HepG2 (cell line): ENCODE results near the gene OTUD6A. TPM values are rescaled to one million over a fixed set of nuclear protein-coding genes. Genes with fewer than 3 reads are reported as not detected.
A peak's percentile ranks its signal among the peaks of the same experiment; 100 is the strongest.

Experiments used
- ATAC-seq: fragments of 200-7000 bp; cut with Tn5 transposase; 3 replicates; pipeline ENCODE4 v1.9.1; 2020; ENCODE audit warnings: mild to moderate bottlenecking, moderate library complexity
- BruUV-seq: library from RNA; stranded (reverse); fragments of 400-500 nt; replicated peaks from 2 replicates; lab custom pipeline; 2021; lab: Mats Ljungman, UMichigan
- CTCF ChIA-PET: fragments of 300-600 bp; formaldehyde crosslinking; extraction: SDS; loops from one replicate; lab custom pipeline; 2021; ENCODE audit warnings: low total read pairs, inconsistent platforms, low intra/inter-chr PET ratio; lab: Yijun Ruan, JAX
- POLR2A ChIA-PET: fragments of 350-600 bp; sonication (Branson Sonifier 250); formaldehyde crosslinking; loops from one replicate; lab custom pipeline; 2020; ENCODE audit warnings: antibody characterized with exemption, inconsistent platforms; lab: Yijun Ruan, JAX
- DNase-seq: peaks from one replicate; pipeline ENCODE4 v3.0.0-alpha.2; 2015; ENCODE audit warnings: low spot score
- FAIRE-seq: peaks from 3 replicates; lab custom pipeline; 2011; peaks lifted over from hg19 to GRCh38; lab: Jason Lieb, UNC
- H2AFZ ChIP-seq: one replicate; pipeline ENCODE4 v1.6.1; 2011; ENCODE audit warnings: low read length, inconsistent platforms
- H3K27ac ChIP-seq: fragments of 300-600 bp; 3 replicates; pipeline ENCODE4 v1.8.0; 2011; ENCODE audit warnings: mixed run types, mild to moderate bottlenecking, mixed read lengths, low read length, inconsistent platforms; ENCODE audit not compliant: insufficient read depth; ENCODE audit errors: extremely low read length
- H3K27me3 ChIP-seq, 2 experiments: fragments of 200-600 bp in 1 of 2; 2 replicates in 1 of 2; 3 replicates in 1 of 2; pipeline versions ENCODE4 v1.6.0 to v1.8.0; 2011; ENCODE audit warnings: low read length in 2 of 2, mild to moderate bottlenecking in 2 of 2, moderate library complexity in 2 of 2, inconsistent platforms in 1 of 2; ENCODE audit not compliant: insufficient read depth in 2 of 2, control insufficient read depth in 1 of 2
- H3K36me3 ChIP-seq, 2 experiments: fragments of 200-600 bp in 1 of 2; replicated peaks in 1 of 2; 2 replicates in 1 of 2; 3 replicates in 1 of 2; pipeline versions ENCODE4 v1.5.1 to v1.8.0; 2011; ENCODE audit warnings: low read length in 2 of 2, inconsistent platforms in 1 of 2; ENCODE audit not compliant: insufficient read depth in 2 of 2, control insufficient read depth in 1 of 2
- H3K4me1 ChIP-seq: 2 replicates; pipeline ENCODE4 v1.5.1; 2012; ENCODE audit warnings: low read length, inconsistent platforms; ENCODE audit not compliant: insufficient read depth
- H3K4me2 ChIP-seq: 2 replicates; pipeline ENCODE4 v1.6.0; 2011; ENCODE audit warnings: low read depth, low read length, inconsistent platforms
- H3K4me3 ChIP-seq, 3 experiments: fragments of 200-600 bp in 1 of 3; sonication (generic), shearing (Covaris generic) in 1 of 3; replicated peaks in 1 of 3; 2 replicates each; pipeline ENCODE4 v1.5.1; 2011 to 2016; ENCODE audit warnings: low read length in 3 of 3, inconsistent platforms in 2 of 3, low read depth in 2 of 3, mild to moderate bottlenecking in 2 of 3, control low read depth in 1 of 3, mixed read lengths in 1 of 3; ENCODE audit not compliant: insufficient read depth in 1 of 3
- H3K79me2 ChIP-seq: one replicate; pipeline ENCODE4 v1.6.1; 2011; ENCODE audit warnings: low read length, inconsistent platforms; ENCODE audit not compliant: insufficient read depth
- H3K9ac ChIP-seq: 2 replicates; pipeline ENCODE4 v1.6.0; 2011; ENCODE audit warnings: mild to moderate bottlenecking, low read depth, low read length, inconsistent platforms; ENCODE audit not compliant: insufficient read depth
- H3K9me3 ChIP-seq: 2 replicates; pipeline ENCODE4 v1.5.1; 2012; ENCODE audit warnings: mild to moderate bottlenecking, low read length
- H4K20me1 ChIP-seq: 2 replicates; pipeline ENCODE4 v1.6.0; 2011; ENCODE audit warnings: inconsistent platforms, mild to moderate bottlenecking, low read length, moderate library complexity; ENCODE audit not compliant: insufficient read depth
- BCLAF1 ChIP-seq: fragments of 450-650 bp; IDR thresholded peaks from 2 replicates; pipeline ENCODE4 v1.6.1; 2017; ENCODE audit warnings: mild to moderate bottlenecking
- HCFC1 ChIP-seq: fragments of 150-350 bp; IDR thresholded peaks from 2 replicates; pipeline ENCODE4 v1.6.1; 2014; ENCODE audit warnings: low read depth, low read length
- MAFF ChIP-seq: IDR thresholded peaks from 2 replicates; pipeline ENCODE4 v1.6.1; 2011; ENCODE audit warnings: low read depth, low read length, improper control_type of control experiment
- MAFK ChIP-seq, 2 experiments: IDR thresholded peaks in 1 of 2; conservative IDR thresholded peaks in 1 of 2; 2 replicates each; pipeline ENCODE4 v1.6.1; 2011; ENCODE audit warnings: improper control_type of control experiment in 2 of 2, low read length in 2 of 2
- MLLT10 ChIP-seq: sonication (generic); formaldehyde crosslinking; IDR thresholded peaks from 2 replicates; pipeline ENCODE4 v1.4.0; 2020; ENCODE audit warnings: missing genetic modification reagents
- RBM22 ChIP-seq: fragments of 200-400 bp; formaldehyde crosslinking; optimal IDR thresholded peaks from 2 replicates; pipeline ENCODE3; 2017; ENCODE audit warnings: mild to moderate bottlenecking, low read length, moderate library complexity
- ZHX1 ChIP-seq: sonication (generic); formaldehyde crosslinking; IDR thresholded peaks from 2 replicates; pipeline ENCODE4 v1.8.1; 2022; ENCODE audit warnings: low read depth, mild to moderate bottlenecking, missing genetic modification reagents
- ZNF20 ChIP-seq: sonication (generic); formaldehyde crosslinking; IDR thresholded peaks from 2 replicates; pipeline ENCODE4 v1.4.0; 2020; ENCODE audit warnings: mild to moderate bottlenecking, moderate library complexity, missing genetic modification reagents
- ZNF460 ChIP-seq: sonication (generic); formaldehyde crosslinking; IDR thresholded peaks from 2 replicates; pipeline ENCODE4 v1.5.1; 2020; ENCODE audit warnings: missing genetic modification reagents, mild to moderate bottlenecking, borderline replicate concordance
- ZNF556 ChIP-seq: sonication (generic); formaldehyde crosslinking; IDR thresholded peaks from 2 replicates; pipeline ENCODE4 v1.4.0; 2020; ENCODE audit warnings: mild to moderate bottlenecking, missing genetic modification reagents, borderline replicate concordance
- ZNF619 ChIP-seq: sonication (generic); formaldehyde crosslinking; IDR thresholded peaks from 2 replicates; pipeline ENCODE4 v1.4.0; 2020; ENCODE audit warnings: mild to moderate bottlenecking, missing genetic modification reagents
- ZNF709 ChIP-seq: sonication (generic); formaldehyde crosslinking; IDR thresholded peaks from 2 replicates; pipeline ENCODE4 v1.5.0; 2020; ENCODE audit warnings: mild to moderate bottlenecking, missing genetic modification reagents
- WGBS: methylation state at CpG from one replicate; pipeline ENCODE4 v1.1.6; 2017; ENCODE audit warnings: low lambda C conversion rate; 5-methylcytosine and 5-hydroxymethylcytosine counted together
- in situ Hi-C: cut with HindIII; loops from 2 replicates; pipeline ENCODE4 v1.10.0; 2017; ENCODE audit warnings: low pct_unique_long_range_greater_than_20kb; ENCODE audit not compliant: extremely low pct_ligation_motif_present
- intact Hi-C: fragments of 100-400 bp; cut with micrococcal nuclease; formaldehyde crosslinking; loops from one replicate; pipeline ENCODE4 v1.10.0; 2022; ENCODE audit not compliant: unreplicated experiment
- polyA plus RNA-seq, 8 experiments: library from polyadenylated mRNA; depleted of rRNA in 3 of 8; stranded (reverse) in 7 of 8; unstranded in 1 of 8; fragments of >200 nt; fragmentation: Illumina TruSeq in 4 of 8; extraction: Trizol in 4 of 8; gene quantifications; 2 replicates each; pipeline versions ENCODE4 v1.2.1 to v1.2.3, GENCODE V29; 2011 to 2016; ENCODE audit warnings: low read depth in 4 of 8, missing spikeins in 1 of 8, mixed read lengths in 1 of 8; ENCODE audit not compliant: insufficient read depth in 1 of 8
- total RNA-seq, 5 experiments: library from RNA; depleted of rRNA; stranded (reverse); fragments of >200 nt; fragmentation: Illumina TruSeq; extraction: Trizol; gene quantifications; 2 replicates each; pipeline ENCODE4 v1.2.3, GENCODE V29; 2016; ENCODE audit warnings: low read depth in 1 of 5

OTUD6A gene
- total and polyA plus RNA-seq, 2 of the 13 experiments (the other 11 are each of a cell fraction or from before 2014, with no cell fraction given): not detected

- no peak overlapping the region for H3K4me2 ChIP-seq
- H3K79me2 ChIP-seq: no peaks in the 10 kb centered on the region
- no peak overlapping the region for H2AFZ ChIP-seq
- POLR2A ChIA-PET: no interaction called here
- FAIRE-seq: no peak
- CTCF ChIA-PET: no interaction called here
- no TSS peak for BruUV-seq
- intact Hi-C loops (no loop called here), in situ Hi-C loops (no loop called here)
- no peaks in the 10 kb centered on the region for H3K27me3 ChIP-seq
- no peak overlapping the region for H3K27ac ChIP-seq
- ATAC-seq: no peak
- no peaks in the 10 kb centered on the region for H4K20me1 ChIP-seq
- no peak overlapping the region for H3K9ac ChIP-seq
- H3K36me3 ChIP-seq: no peaks in the 10 kb centered on the region
- H3K9me3 ChIP-seq: no peaks in the 10 kb centered on the region
- TF ChIP-seq MAFK (conservative IDR thresholded peaks at IDR 0.05 in 1 of 2, IDR thresholded peaks at IDR 0.05 in 1 of 2; ENCODE audit: low read length in 2 of 2) (peak; percentile 41 to 73; a peak in 3 of 4 replicates), MAFF (peak; percentile 65), BCLAF1 (no peak)
- no peak overlapping the region for H3K4me3 ChIP-seq
- no peak for DNase-seq
- H3K4me1 ChIP-seq: no peaks in the 10 kb centered on the region
Observed at GRCh38 chrX:70046978-70047377, 15.3 kb upstream of the OTUD6A start.

GRCh38 chrX:70049406-70049805, 12.9 kb upstream of the OTUD6A start:
- no peak overlapping the region for H3K4me3 ChIP-seq
- H3K79me2 ChIP-seq: no peaks in the 10 kb centered on the region
- BruUV-seq: no TSS peak
- no peaks in the 10 kb centered on the region for H3K27me3 ChIP-seq
- ATAC-seq: no peak
- TF ChIP-seq ZNF709 (CRISPR knock-in tag): no peak
- TF ChIP-seq HCFC1: no peak
- TF ChIP-seq MLLT10 (CRISPR knock-in tag): no peak
- TF ChIP-seq ZHX1 (CRISPR knock-in tag): no peak
- no peak for TF ChIP-seq ZNF20 (CRISPR knock-in tag)
- no peak for TF ChIP-seq ZNF619 (CRISPR knock-in tag)
- TF ChIP-seq ZNF460 (CRISPR knock-in tag): no peak
- TF ChIP-seq RBM22: no peak
- no peak for TF ChIP-seq ZNF556 (CRISPR knock-in tag)
- H3K9me3 ChIP-seq: no peaks in the 10 kb centered on the region
- intact Hi-C loops: no loop called here
- POLR2A ChIA-PET: no interaction called here
- no peak overlapping the region for H2AFZ ChIP-seq
- DNase-seq: no peak
- H3K36me3 ChIP-seq: no peaks in the 10 kb centered on the region
- H4K20me1 ChIP-seq: no peaks in the 10 kb centered on the region
- H3K27ac ChIP-seq: no peak overlapping the region
- no peak for FAIRE-seq
- 0% methylated on average over 1 of the region's 3 CpGs for WGBS
- no peaks in the 10 kb centered on the region for H3K4me1 ChIP-seq
- H3K4me2 ChIP-seq: no peak overlapping the region
- CTCF ChIA-PET: no interaction called here
- in situ Hi-C loops: no loop called here
- H3K9ac ChIP-seq: no peak overlapping the region
